OCI-LY3 (cell line): ENCODE measurements around the gene BLOC1S4.

Experiments
- EZH2phosphoT487 ChIP-seq: fragments of 200-600 bp; shearing (Covaris generic); IDR thresholded peaks from 2 replicates; pipeline ENCODE4 v1.6.1; 2018; ENCODE audit warnings: antibody characterized with exemption, mixed run types, low read depth
- TF ChIP-seq, protein P1 (sequence below): fragments of 200-600, 300-600 bp; sonication (generic); IDR thresholded peaks from 2 replicates; pipeline ENCODE4 v1.5.1; 2014; ENCODE audit warnings: antibody characterized with exemption, low read length, low read depth

DNA sequence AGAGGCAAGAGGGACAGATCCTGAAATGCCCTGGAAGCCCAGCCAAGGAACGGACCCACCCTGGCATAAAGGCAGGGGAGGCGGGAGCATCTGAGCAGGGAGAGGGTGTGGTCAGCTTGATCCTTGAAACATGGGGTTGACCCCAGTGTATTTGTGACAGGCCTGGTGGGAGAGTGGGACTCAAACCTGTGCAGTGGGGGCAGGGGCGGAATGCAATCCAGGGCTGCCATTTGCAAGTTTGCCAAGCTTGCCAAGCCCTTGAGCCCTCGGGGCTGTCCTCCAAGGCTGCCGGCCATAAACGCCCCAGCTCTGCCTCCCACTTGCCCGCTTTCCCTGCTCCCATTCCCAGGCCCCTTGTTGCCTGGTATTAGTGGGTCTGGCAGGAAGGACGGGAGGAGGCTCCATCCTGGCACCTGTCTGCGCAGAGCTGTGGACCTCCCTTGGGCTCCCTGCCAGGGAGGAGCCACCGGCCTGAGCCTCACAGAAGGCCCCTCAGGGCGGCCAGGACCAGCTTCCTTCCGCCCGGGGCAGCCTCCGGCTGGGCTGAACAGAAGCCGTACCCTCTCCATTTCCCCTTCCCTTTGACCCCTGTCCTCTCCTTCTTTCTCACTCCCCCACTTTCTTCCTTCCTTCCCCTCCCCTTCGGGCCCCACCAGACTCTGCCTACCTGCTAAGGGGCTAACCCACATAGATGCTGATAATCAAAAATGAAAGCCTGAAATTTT is 21.6 kb upstream of the BLOC1S4 start:
- TF ChIP-seq, protein P1, sequence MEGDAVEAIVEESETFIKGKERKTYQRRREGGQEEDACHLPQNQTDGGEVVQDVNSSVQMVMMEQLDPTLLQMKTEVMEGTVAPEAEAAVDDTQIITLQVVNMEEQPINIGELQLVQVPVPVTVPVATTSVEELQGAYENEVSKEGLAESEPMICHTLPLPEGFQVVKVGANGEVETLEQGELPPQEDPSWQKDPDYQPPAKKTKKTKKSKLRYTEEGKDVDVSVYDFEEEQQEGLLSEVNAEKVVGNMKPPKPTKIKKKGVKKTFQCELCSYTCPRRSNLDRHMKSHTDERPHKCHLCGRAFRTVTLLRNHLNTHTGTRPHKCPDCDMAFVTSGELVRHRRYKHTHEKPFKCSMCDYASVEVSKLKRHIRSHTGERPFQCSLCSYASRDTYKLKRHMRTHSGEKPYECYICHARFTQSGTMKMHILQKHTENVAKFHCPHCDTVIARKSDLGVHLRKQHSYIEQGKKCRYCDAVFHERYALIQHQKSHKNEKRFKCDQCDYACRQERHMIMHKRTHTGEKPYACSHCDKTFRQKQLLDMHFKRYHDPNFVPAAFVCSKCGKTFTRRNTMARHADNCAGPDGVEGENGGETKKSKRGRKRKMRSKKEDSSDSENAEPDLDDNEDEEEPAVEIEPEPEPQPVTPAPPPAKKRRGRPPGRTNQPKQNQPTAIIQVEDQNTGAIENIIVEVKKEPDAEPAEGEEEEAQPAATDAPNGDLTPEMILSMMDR = no peak
- no peak for TF ChIP-seq EZH2phosphoT487
